SK-N-SH treated with all-trans-retinoic acid at 6 μM for 48 hours (cell line): Measurements from ENCODE around the gene MAPK4.
"Not testable (repeated sequence)": the region's sequence is repeated elsewhere in the genome, so short reads cannot be mapped to it uniquely, and the experiment has no call there.

Experiments used
- ATAC-seq: fragments of 200-7000 bp; cut with Tn5 transposase; 3 replicates; pipeline ENCODE4 v1.9.1; 2020; ENCODE audit warnings: mild to moderate bottlenecking, moderate library complexity
- ARNTL ChIP-seq: fragments of 450-650 bp; formaldehyde crosslinking; IDR thresholded peaks from 2 replicates; pipeline ENCODE4 v1.5.0; 2020; ENCODE audit warnings: low read depth, mild to moderate bottlenecking, moderate library complexity, borderline replicate concordance
- BACH2 ChIP-seq: fragments of 250-450 bp; sonication (Bioruptor Pico); IDR thresholded peaks from 2 replicates; pipeline ENCODE4 v1.9.0; 2021; ENCODE audit warnings: mild to moderate bottlenecking, borderline replicate concordance
- CSDC2 ChIP-seq: fragments of 250-450 bp; sonication (Bioruptor Pico); IDR thresholded peaks from 2 replicates; pipeline ENCODE4 v1.5.0; 2020; ENCODE audit warnings: mild to moderate bottlenecking, moderate library complexity
- ESRRG ChIP-seq: fragments of 250-450 bp; sonication (Bioruptor Pico); IDR thresholded peaks from 2 replicates; pipeline ENCODE4 v1.6.1; 2021; ENCODE audit warnings: mild to moderate bottlenecking
- GLIS3 ChIP-seq: fragments of 250-450 bp; sonication (Bioruptor Pico); IDR thresholded peaks from 2 replicates; pipeline ENCODE4 v1.5.0; 2020; ENCODE audit warnings: mild to moderate bottlenecking, moderate library complexity
- ISL1 ChIP-seq: fragments of 250-450 bp; sonication (Bioruptor Pico); IDR thresholded peaks from 2 replicates; pipeline ENCODE4 v2.1.2; 2022; ENCODE audit warnings: mild to moderate bottlenecking, moderate library complexity
- OSR1 ChIP-seq: fragments of 250-450 bp; sonication (Bioruptor Pico); IDR thresholded peaks from 2 replicates; pipeline ENCODE4 v1.8.0; 2022; ENCODE audit warnings: moderate library complexity, mild to moderate bottlenecking, inconsistent platforms
- POU6F1 ChIP-seq: fragments of 250-450 bp; sonication (Bioruptor Pico); IDR thresholded peaks from 2 replicates; pipeline ENCODE4 v1.8.0; 2021; ENCODE audit warnings: low read depth, mild to moderate bottlenecking, moderate library complexity, borderline replicate concordance
- PPARA ChIP-seq: fragments of 250-450 bp; sonication (Bioruptor Pico); IDR thresholded peaks from 2 replicates; pipeline ENCODE4 v1.5.0; 2020; ENCODE audit warnings: mild to moderate bottlenecking, borderline replicate concordance
- RARB ChIP-seq: fragments of 250-450 bp; sonication (Bioruptor Pico); IDR thresholded peaks from 2 replicates; pipeline ENCODE4 v1.8.0; 2021; ENCODE audit warnings: mild to moderate bottlenecking, moderate library complexity
- SNAI2 ChIP-seq: fragments of 250-450 bp; sonication (Bioruptor Pico); IDR thresholded peaks from 2 replicates; pipeline ENCODE4 v1.5.0; 2020; ENCODE audit warnings: mild to moderate bottlenecking, moderate library complexity
- TCF4 ChIP-seq: fragments of 250-450 bp; sonication (Bioruptor Pico); IDR thresholded peaks from 2 replicates; pipeline ENCODE4 v1.8.0; 2021; ENCODE audit warnings: mild to moderate bottlenecking, moderate library complexity, borderline replicate concordance
- TOX ChIP-seq: fragments of 250-450 bp; sonication (Bioruptor Pico); IDR thresholded peaks from 2 replicates; pipeline ENCODE4 v1.8.0; 2021; ENCODE audit warnings: mild to moderate bottlenecking, moderate library complexity, borderline replicate concordance
- TSHZ2 ChIP-seq: fragments of 250-450 bp; sonication (Bioruptor Pico); IDR thresholded peaks from 2 replicates; pipeline ENCODE4 v1.5.0; 2020; ENCODE audit warnings: mild to moderate bottlenecking, moderate library complexity
- ZC3H10 ChIP-seq: fragments of 250-450 bp; sonication (Bioruptor Pico); IDR thresholded peaks from 2 replicates; pipeline ENCODE4 v1.5.1; 2021; ENCODE audit warnings: mild to moderate bottlenecking, moderate library complexity
- ZFP3 ChIP-seq: fragments of 250-450 bp; sonication (Bioruptor Pico); IDR thresholded peaks from 2 replicates; pipeline ENCODE4 v1.5.0; 2020; ENCODE audit warnings: mild to moderate bottlenecking, moderate library complexity
- ZNF565 ChIP-seq: fragments of 450-650 bp; formaldehyde crosslinking; conservative IDR thresholded peaks from 2 replicates; pipeline ENCODE4 v1.5.0; 2020; ENCODE audit warnings: low read depth, mild to moderate bottlenecking, moderate library complexity
- ZNF70 ChIP-seq: fragments of 450-650 bp; formaldehyde crosslinking; IDR thresholded peaks from 2 replicates; pipeline ENCODE4 v1.5.0; 2020; ENCODE audit warnings: mild to moderate bottlenecking, moderate library complexity
- ZNF8 ChIP-seq: fragments of 450-650 bp; formaldehyde crosslinking; IDR thresholded peaks from 2 replicates; pipeline ENCODE4 v1.5.0; 2020; ENCODE audit warnings: mild to moderate bottlenecking, moderate library complexity
- TF ChIP-seq, protein P1 (sequence below): fragments of 250-450 bp; sonication (Bioruptor Pico); IDR thresholded peaks from 2 replicates; pipeline ENCODE4 v1.5.1; 2021; ENCODE audit warnings: mild to moderate bottlenecking, moderate library complexity
- TF ChIP-seq, protein P2 (sequence below): fragments of 250-450 bp; sonication (Bioruptor Pico); IDR thresholded peaks from 2 replicates; pipeline ENCODE4 v1.5.1; 2020; ENCODE audit warnings: low read depth, mild to moderate bottlenecking, moderate library complexity
- TF ChIP-seq, protein P3 (sequence below): fragments of 250-450 bp; sonication (Bioruptor Pico); IDR thresholded peaks from 2 replicates; pipeline ENCODE4 v1.8.0; 2020; ENCODE audit warnings: mild to moderate bottlenecking, moderate library complexity, borderline replicate concordance

MAPK4 gene

GRCh38 chr18:50559752-50560680 lies at the start of gene MAPK4:
TSS of gene MAPK4 (plus strand) at chr18:50560087. CDS start at chr18:50663959, 103,872 bp downstream.
- ATAC-seq = peak; percentile 71
- no peak for TF ChIP-seq PPARA (CRISPR knock-in tag)
- TF ChIP-seq CSDC2 = no peak
- TF ChIP-seq ARNTL (CRISPR knock-in tag) = no peak
- TF ChIP-seq ZNF8 = no peak

GRCh38 chr18:50517277-50517676 lies 42.6 kb upstream of the MAPK4 start:
- ATAC-seq = not testable (repeated sequence)

GRCh38 chr18:50518787-50519546 lies 40.9 kb upstream of the MAPK4 start:
- no peak for ATAC-seq
- TF ChIP-seq, protein P1, sequence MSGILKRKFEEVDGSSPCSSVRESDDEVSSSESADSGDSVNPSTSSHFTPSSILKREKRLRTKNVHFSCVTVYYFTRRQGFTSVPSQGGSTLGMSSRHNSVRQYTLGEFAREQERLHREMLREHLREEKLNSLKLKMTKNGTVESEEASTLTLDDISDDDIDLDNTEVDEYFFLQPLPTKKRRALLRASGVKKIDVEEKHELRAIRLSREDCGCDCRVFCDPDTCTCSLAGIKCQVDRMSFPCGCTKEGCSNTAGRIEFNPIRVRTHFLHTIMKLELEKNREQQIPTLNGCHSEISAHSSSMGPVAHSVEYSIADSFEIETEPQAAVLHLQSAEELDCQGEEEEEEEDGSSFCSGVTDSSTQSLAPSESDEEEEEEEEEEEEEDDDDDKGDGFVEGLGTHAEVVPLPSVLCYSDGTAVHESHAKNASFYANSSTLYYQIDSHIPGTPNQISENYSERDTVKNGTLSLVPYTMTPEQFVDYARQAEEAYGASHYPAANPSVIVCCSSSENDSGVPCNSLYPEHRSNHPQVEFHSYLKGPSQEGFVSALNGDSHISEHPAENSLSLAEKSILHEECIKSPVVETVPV (CRISPR knock-in tag) = no peak
- no peak for TF ChIP-seq SNAI2 (CRISPR knock-in tag)
- TF ChIP-seq TOX (CRISPR knock-in tag) = no peak
- no peak for TF ChIP-seq CSDC2
- TF ChIP-seq ZNF70 = no peak
- no peak for TF ChIP-seq OSR1 (CRISPR knock-in tag)
- no peak for TF ChIP-seq ZFP3 (CRISPR knock-in tag)
- TF ChIP-seq ESRRG = no peak
- TF ChIP-seq RARB (CRISPR knock-in tag) = no peak
- no peak for TF ChIP-seq GLIS3 (CRISPR knock-in tag)
- TF ChIP-seq ARNTL (CRISPR knock-in tag) = no peak
- TF ChIP-seq, protein P2, sequence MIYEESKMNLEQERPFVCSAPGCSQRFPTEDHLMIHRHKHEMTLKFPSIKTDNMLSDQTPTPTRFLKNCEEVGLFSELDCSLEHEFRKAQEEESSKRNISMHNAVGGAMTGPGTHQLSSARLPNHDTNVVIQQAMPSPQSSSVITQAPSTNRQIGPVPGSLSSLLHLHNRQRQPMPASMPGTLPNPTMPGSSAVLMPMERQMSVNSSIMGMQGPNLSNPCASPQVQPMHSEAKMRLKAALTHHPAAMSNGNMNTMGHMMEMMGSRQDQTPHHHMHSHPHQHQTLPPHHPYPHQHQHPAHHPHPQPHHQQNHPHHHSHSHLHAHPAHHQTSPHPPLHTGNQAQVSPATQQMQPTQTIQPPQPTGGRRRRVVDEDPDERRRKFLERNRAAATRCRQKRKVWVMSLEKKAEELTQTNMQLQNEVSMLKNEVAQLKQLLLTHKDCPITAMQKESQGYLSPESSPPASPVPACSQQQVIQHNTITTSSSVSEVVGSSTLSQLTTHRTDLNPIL (CRISPR knock-in tag) = no peak
- no peak for TF ChIP-seq ZNF565 (CRISPR knock-in tag)
- TF ChIP-seq ISL1 = no peak
- TF ChIP-seq, protein P3, sequence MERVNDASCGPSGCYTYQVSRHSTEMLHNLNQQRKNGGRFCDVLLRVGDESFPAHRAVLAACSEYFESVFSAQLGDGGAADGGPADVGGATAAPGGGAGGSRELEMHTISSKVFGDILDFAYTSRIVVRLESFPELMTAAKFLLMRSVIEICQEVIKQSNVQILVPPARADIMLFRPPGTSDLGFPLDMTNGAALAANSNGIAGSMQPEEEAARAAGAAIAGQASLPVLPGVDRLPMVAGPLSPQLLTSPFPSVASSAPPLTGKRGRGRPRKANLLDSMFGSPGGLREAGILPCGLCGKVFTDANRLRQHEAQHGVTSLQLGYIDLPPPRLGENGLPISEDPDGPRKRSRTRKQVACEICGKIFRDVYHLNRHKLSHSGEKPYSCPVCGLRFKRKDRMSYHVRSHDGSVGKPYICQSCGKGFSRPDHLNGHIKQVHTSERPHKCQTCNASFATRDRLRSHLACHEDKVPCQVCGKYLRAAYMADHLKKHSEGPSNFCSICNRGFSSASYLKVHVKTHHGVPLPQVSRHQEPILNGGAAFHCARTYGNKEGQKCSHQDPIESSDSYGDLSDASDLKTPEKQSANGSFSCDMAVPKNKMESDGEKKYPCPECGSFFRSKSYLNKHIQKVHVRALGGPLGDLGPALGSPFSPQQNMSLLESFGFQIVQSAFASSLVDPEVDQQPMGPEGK = no peak

DNA sequence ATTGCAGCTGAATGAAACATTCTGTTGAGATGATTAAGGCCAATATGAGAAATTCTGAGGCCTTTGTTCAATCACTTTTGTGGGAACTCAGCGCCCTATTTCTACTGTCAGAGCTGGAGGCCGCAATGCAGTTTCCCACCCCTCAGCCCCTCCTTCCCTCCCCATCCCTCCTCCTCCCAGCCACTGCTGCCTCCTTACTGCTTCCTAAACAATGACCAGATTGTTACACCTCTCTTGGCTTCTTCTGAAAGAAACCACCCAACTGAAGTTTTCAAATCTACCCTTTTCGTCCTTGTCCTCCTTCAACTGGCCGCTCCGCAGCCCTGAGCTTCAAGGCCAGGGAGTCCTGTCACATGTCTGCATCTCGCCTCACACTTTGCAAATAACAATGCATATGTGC lies 36.7 kb upstream of the MAPK4 start:
- ATAC-seq = no peak
- TF ChIP-seq, protein P1 (CRISPR knock-in tag) = no peak
- TF ChIP-seq ZC3H10 (CRISPR knock-in tag) (no peak), ESRRG (no peak), OSR1 (CRISPR knock-in tag) (no peak), TOX (CRISPR knock-in tag) (no peak), BACH2 (CRISPR knock-in tag) (no peak), TSHZ2 (CRISPR knock-in tag) (no peak), TCF4 (CRISPR knock-in tag) (no peak), ZNF8 (no peak), ZNF565 (CRISPR knock-in tag) (no peak), GLIS3 (CRISPR knock-in tag) (no peak), ARNTL (CRISPR knock-in tag) (no peak), POU6F1 (CRISPR knock-in tag) (no peak), ISL1 (no peak)
- TF ChIP-seq, protein P2 (CRISPR knock-in tag) = no peak
